ENCODE data around the gene PRR20D. TPM values are rescaled to one million over a fixed set of nuclear protein-coding genes. Genes with fewer than 3 reads are reported as not detected.
"Not testable (repeated sequence)": the region's sequence is repeated elsewhere in the genome, so short reads cannot be mapped to it uniquely, and the experiment has no call there.

PRR20D gene
- total and polyA plus RNA-seq, 8 donors, result not detected

DNA sequence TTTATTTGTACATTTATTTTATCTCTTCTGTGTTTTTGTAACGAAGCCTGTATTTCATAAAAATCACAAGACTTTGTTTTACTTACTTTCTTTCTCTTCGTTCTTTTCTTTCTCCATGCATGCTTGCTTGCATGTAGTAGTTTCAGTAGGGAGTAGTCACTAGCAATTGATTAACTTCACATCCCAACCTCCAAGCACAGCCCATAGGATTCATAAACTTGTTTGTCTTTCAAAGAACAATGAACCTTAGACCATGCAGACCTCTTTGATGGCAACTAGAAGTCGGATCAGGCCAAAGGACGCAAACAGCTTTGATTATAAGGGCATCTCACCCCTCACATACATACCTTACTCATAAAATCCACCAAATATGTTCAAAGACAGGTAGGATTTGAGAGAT, 22.8 kb upstream of the PRR20D start:
- ATAC-seq (no peak), DNase-seq (no peak), FAIRE-seq (no peak)
- intact Hi-C loops (cut with DNase I), result no loop called here
- 27 to 29% methylated on average over 4 of the region's 4 CpGs for WGBS, 2 donors
- Histone ChIP-seq H3K4me1 (no peaks in the 10 kb centered on the region), H3K9me3 (no peaks in the 10 kb centered on the region), H3K27ac (no peak overlapping the region), H3K36me3 (no peaks in the 10 kb centered on the region), H3K4me3 (no peak overlapping the region), H3K27me3 (no peaks in the 10 kb centered on the region)
- TF ChIP-seq, protein P1, sequence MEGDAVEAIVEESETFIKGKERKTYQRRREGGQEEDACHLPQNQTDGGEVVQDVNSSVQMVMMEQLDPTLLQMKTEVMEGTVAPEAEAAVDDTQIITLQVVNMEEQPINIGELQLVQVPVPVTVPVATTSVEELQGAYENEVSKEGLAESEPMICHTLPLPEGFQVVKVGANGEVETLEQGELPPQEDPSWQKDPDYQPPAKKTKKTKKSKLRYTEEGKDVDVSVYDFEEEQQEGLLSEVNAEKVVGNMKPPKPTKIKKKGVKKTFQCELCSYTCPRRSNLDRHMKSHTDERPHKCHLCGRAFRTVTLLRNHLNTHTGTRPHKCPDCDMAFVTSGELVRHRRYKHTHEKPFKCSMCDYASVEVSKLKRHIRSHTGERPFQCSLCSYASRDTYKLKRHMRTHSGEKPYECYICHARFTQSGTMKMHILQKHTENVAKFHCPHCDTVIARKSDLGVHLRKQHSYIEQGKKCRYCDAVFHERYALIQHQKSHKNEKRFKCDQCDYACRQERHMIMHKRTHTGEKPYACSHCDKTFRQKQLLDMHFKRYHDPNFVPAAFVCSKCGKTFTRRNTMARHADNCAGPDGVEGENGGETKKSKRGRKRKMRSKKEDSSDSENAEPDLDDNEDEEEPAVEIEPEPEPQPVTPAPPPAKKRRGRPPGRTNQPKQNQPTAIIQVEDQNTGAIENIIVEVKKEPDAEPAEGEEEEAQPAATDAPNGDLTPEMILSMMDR (IDR thresholded peaks at IDR 0.05), result no peak

DNA sequence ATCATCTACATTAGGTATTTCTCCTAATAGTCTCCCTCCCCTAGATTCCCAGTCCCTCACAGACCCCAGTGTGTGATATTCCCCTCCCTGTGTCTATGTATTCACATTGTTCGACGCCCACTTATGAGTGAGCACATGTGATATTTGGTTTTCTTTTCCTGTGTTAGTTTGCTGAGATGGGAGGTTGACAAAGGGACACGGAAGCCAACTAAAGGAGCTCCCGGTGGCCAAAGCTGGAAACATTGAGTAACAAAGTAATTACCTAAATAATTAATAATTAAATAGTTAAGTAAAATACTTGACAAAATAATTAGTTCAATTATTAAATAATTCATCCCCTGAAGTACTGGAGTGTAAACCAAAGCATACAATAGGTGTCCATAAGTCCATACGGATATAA, 21.4 kb upstream of the PRR20D start:
- TF ChIP-seq, protein P1 (IDR thresholded peaks at IDR 0.05), result no peak
- intact Hi-C loops (cut with DNase I), result no loop called here

DNA sequence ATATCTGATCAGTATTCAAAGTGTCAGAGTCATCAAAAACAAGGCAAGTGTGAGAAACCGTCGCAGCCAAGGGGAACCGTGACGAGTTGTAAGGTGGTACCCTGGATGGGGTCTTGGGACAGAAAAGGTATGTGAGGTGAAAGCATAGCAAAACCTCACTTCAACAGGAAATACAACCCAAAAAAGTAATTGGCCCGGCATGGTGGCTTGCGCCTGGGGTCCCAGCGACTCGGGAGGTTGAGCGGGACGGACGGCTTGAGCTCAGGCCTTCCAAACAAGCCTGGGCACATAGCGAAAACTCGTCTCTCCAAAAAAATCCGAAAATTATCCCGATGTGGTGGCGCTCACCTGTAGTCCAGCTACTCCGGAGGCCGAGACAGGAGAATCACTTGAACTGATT, 20.7 kb upstream of the PRR20D start:
- FAIRE-seq; intact Hi-C loops (cut with DNase I); H3K4me3 ChIP-seq; H3K36me3 ChIP-seq; ATAC-seq; H3K9me3 ChIP-seq; H3K4me1 ChIP-seq; H3K27me3 ChIP-seq; H3K27ac ChIP-seq: not testable (repeated sequence)
- DNase-seq, result peak in 1 of 6 donors; percentile 24
- 76 to 90% methylated on average over 4 to 7 of the region's 18 CpGs for WGBS, 2 donors

More for the DNA sequence above, 21.4 kb upstream of the PRR20D start:
- H3K36me3 ChIP-seq, result no peaks in the 10 kb centered on the region
- H3K27ac ChIP-seq, result no peak overlapping the region
- no peaks in the 10 kb centered on the region for H3K9me3 ChIP-seq
- 67 to 81% methylated on average over 5 of the region's 5 CpGs for WGBS, 2 donors
- no peak overlapping the region for H3K4me3 ChIP-seq
- no peak for DNase-seq
- no peaks in the 10 kb centered on the region for H3K27me3 ChIP-seq
- no peaks in the 10 kb centered on the region for H3K4me1 ChIP-seq
- no peak for ATAC-seq
- FAIRE-seq, result no peak

DNA sequence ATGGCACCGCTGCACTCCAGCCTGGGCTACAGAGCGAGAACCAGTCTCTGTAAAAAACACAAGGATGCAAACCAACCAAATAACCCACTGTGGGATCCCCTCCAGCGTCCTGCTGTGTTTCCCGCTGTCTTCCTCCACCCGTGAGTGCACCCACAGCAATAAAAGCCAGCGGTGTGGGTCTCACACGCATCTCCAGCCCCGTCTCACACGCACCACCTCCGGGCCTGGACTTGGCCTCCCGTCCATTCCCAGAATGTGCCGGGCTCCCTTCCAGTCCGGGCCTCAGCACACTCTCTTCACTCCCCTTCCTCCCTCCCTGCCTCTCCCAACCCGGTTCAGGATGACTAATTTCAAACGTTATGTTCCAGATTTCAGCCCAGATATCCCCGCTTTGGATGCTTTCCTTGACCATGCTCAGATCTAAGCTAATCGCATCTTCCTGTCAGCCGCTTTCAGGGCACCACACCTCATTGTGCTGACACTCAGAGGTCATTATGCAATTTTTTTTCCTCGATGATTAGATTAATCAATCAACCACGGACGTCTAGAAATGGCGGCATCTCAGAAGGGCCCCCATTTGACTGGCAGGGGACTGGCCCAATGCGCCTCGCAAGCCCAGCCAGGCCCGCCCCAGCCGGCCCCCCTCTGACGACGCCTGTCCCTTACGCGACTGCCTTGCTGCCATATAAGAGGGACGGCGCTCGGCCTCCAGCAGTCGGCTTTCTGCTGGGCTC, 20.0 kb upstream of the PRR20D start, which contains the start of gene PRR20A:
PRR20A (plus strand) TSS at position 684 of the 734 bp plus-strand sequence. CDS start 387 bp downstream, outside the sequence.
- ATAC-seq; H3K4me1 ChIP-seq; H3K4me3 ChIP-seq; H3K27me3 ChIP-seq; DNase-seq; H3K27ac ChIP-seq; H3K9me3 ChIP-seq; H3K36me3 ChIP-seq; FAIRE-seq; intact Hi-C loops (cut with DNase I): not testable (repeated sequence)
- 86 to 87% methylated on average over 7 to 10 of the region's 34 CpGs for WGBS, 2 donors

DNA sequence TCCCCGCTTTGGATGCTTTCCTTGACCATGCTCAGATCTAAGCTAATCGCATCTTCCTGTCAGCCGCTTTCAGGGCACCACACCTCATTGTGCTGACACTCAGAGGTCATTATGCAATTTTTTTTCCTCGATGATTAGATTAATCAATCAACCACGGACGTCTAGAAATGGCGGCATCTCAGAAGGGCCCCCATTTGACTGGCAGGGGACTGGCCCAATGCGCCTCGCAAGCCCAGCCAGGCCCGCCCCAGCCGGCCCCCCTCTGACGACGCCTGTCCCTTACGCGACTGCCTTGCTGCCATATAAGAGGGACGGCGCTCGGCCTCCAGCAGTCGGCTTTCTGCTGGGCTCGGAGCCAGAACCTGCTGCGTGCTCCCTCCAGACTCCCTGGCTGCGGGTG, 13.2 kb upstream of the PRR20D start, which contains the start of gene PRR20B:
PRR20B (plus strand) TSS at position 301 of the 400 bp plus-strand sequence. CDS start 387 bp downstream, outside the sequence.
- H3K36me3 ChIP-seq; H3K27ac ChIP-seq; DNase-seq; H3K9me3 ChIP-seq; intact Hi-C loops (cut with DNase I); H3K27me3 ChIP-seq; ATAC-seq; H3K4me1 ChIP-seq; H3K4me3 ChIP-seq; FAIRE-seq: not testable (repeated sequence)
- no CpG with 5 or more reads among the region's 22 CpGs for WGBS, 2 donors

DNA sequence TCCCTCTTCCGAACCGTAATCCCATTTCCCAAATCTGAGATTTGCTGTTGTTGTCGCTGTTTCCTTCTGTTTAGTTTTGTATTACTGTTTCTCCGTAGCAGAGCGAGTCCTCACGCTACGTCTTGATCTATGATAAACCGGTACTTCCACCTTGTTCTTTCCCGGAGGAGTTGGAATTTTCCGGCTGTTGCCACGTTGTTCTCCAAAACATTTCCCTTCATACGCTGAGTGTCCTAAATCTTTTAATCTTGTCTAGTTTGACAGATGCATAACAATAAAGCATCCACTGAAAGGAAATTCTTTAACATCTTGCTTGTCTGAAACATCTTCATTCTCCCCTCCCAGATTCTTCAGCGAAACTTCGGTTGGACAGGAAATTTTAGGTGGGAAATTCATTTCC, 12.3 kb upstream of the PRR20D start:
- H3K9me3 ChIP-seq; H3K27ac ChIP-seq; intact Hi-C loops (cut with DNase I); H3K4me1 ChIP-seq; H3K36me3 ChIP-seq; FAIRE-seq; ATAC-seq; H3K27me3 ChIP-seq; H3K4me3 ChIP-seq; DNase-seq: not testable (repeated sequence)
- 83 to 91% methylated on average over 6 of the region's 14 CpGs for WGBS, 2 donors

DNA sequence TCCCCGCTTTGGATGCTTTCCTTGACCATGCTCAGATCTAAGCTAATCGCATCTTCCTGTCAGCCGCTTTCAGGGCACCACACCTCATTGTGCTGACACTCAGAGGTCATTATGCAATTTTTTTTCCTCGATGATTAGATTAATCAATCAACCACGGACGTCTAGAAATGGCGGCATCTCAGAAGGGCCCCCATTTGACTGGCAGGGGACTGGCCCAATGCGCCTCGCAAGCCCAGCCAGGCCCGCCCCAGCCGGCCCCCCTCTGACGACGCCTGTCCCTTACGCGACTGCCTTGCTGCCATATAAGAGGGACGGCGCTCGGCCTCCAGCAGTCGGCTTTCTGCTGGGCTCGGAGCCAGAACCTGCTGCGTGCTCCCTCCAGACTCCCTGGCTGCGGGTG, 6.7 kb upstream of the PRR20D start, which contains the start of gene PRR20C:
PRR20C (plus strand) TSS at position 301 of the 400 bp plus-strand sequence. CDS start 387 bp downstream, outside the sequence.
- H3K9me3 ChIP-seq; H3K36me3 ChIP-seq; H3K4me3 ChIP-seq; DNase-seq; H3K27ac ChIP-seq; FAIRE-seq; H3K27me3 ChIP-seq; intact Hi-C loops (cut with DNase I); H3K4me1 ChIP-seq; ATAC-seq: not testable (repeated sequence)
- no CpG with 5 or more reads among the region's 22 CpGs for WGBS, 2 donors

DNA sequence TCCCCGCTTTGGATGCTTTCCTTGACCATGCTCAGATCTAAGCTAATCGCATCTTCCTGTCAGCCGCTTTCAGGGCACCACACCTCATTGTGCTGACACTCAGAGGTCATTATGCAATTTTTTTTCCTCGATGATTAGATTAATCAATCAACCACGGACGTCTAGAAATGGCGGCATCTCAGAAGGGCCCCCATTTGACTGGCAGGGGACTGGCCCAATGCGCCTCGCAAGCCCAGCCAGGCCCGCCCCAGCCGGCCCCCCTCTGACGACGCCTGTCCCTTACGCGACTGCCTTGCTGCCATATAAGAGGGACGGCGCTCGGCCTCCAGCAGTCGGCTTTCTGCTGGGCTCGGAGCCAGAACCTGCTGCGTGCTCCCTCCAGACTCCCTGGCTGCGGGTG, 6.5 kb downstream of the PRR20D start, which contains the start of gene PRR20E:
PRR20E (plus strand) TSS at position 301 of the 400 bp plus-strand sequence. CDS start 387 bp downstream, outside the sequence.
- DNase-seq; H3K4me3 ChIP-seq; H3K27ac ChIP-seq; ATAC-seq; H3K4me1 ChIP-seq; H3K9me3 ChIP-seq; FAIRE-seq; H3K36me3 ChIP-seq; H3K27me3 ChIP-seq; intact Hi-C loops (cut with DNase I): not testable (repeated sequence)
- no CpG with 5 or more reads among the region's 22 CpGs for WGBS, 2 donors
